Endometrial microvascular endothelial cells (primary cell): Measurements from ENCODE around the gene CLEC14A. TPM values are rescaled to one million over a fixed set of nuclear protein-coding genes. Genes with fewer than 3 reads are reported as not detected.

Source experiments
- in situ Hi-C: cut with HindIII; loops from 2 replicates; pipeline ENCODE4 v1.10.0; 2017; ENCODE audit warnings: low sequenced_read_pairs, low pct_unique_long_range_greater_than_20kb; ENCODE audit errors: inconsistent ontology term
- total RNA-seq: library from RNA; depleted of rRNA; stranded (reverse); fragments of >200 nt; gene quantifications from one replicate; pipeline ENCODE4 v1.2.3, GENCODE V29; 2015; ENCODE audit errors: inconsistent ontology term

Gene CLEC14A
- total RNA-seq, 1 donor from 2014 or later, result 376 TPM

DNA sequence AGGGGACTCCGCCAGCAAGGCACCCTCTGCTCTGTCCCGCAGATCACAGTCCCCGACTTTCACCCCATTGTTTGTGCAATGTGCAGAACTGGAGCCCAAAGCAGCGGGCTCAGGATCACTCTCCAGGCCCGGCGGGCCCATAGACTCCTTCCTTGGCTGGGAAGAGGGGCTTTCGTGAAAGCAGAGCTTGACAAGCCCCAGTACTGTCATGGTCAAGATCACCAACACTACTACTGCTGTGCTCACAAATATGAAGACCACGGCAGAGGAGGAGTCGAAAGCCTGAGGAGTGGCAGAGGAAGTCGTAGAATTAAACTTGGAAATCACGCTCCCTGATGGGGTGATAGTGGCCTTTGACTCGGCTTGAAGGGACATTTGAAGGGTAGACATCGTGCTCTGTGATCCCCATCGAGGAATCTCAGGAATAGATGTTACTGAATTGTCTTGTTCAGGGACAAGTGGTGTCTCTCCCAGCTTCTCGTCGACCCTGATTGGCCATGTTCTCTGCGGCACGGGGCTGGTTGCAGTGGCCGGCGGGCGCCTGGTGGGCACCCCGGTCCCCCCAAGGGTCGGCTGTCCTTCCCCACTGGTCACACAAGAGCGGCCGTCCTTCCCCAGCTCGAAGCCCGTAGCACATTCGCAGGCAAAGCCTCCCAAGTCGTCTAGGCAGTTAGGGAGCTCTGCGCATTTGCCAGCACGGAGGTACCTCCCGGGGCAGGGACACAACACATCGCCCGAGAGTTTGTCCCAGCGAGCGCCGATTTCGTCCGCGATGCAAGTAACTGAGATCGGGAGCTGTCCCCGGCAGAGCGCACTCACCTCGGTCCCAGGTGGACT is 1.1 kb downstream of the CLEC14A start:
- in situ Hi-C loops, result loop anchor here (10.0 to 25.0 kb wide), 4 partner anchors 50 to 758 kb away; no protein-coding TSS in a partner anchor

DNA sequence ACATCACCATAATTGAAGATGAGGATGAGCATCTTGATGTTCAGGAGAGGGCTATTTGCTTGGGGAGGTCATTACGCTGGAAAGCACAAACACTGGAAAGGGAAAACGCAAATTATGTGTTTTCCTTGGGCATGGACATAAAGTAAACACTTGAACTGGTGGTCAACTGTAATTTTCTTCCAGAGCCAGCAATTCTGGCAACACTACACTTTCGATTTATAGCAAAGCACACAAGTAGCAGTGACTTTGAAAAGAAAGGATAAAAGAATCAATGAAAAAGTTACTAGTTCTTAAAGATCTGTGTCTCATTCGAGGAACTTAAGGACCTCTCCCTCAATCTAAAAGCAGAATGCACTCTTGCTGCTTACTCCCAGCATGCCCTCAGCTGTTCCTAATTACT is 2.2 kb downstream of the CLEC14A start:
- in situ Hi-C loops, result loop anchor here (10.0 to 25.0 kb wide), 4 partner anchors 51 to 759 kb away; no protein-coding TSS in a partner anchor

DNA sequence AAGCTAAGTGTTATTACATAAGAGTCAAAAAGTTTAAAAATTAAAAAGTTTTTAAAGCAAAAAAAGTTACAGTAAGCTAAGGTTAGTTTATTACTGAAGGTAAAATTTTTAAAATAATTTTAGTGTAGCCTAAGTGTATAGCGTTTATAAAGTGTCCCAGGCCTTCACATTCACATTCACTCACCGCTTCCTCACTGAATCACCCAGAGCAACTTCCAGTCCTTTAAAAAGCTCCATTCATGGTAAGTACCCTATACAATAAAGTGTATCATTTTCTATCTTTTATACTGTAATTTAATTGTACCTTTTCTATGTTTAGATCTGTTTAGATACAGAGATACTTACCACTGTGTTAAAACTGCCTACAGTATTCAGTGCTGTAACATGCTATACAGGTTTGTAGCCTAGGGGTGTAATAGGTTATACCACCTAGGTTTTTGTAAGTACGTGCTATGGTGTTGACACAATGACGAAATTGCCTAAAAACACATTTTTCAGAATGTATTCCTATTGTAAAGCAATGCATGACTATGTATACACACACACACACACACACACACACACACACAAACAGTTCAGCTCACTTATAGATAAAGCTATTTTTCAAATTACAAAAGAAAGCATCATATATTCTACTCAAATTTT is 3.7 kb downstream of the CLEC14A start:
- in situ Hi-C loops, result loop anchor here (10.0 to 25.0 kb wide), 4 partner anchors 53 to 760 kb away; no protein-coding TSS in a partner anchor

DNA sequence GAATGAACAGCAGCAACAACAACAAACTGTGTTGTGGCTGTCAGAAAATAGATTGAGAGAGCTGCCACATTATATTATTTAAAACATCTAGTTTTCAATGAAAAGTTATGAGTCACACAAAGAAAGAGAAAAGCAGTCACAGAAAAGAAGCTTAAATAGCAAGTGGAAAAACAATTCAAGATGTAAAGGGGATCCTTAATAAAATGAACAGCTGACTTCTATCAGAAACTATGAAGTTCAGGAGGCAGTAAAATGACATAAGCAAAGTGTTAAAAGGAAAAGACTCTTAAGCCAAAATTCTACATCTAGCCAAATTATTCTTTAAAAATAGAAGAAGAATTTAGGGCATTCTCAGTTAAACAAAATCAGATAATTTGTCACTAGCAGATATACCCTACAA is 5.6 kb downstream of the CLEC14A start:
- in situ Hi-C loops, result loop anchor here (10.0 to 25.0 kb wide), 4 partner anchors 54 to 762 kb away; no protein-coding TSS in a partner anchor

DNA sequence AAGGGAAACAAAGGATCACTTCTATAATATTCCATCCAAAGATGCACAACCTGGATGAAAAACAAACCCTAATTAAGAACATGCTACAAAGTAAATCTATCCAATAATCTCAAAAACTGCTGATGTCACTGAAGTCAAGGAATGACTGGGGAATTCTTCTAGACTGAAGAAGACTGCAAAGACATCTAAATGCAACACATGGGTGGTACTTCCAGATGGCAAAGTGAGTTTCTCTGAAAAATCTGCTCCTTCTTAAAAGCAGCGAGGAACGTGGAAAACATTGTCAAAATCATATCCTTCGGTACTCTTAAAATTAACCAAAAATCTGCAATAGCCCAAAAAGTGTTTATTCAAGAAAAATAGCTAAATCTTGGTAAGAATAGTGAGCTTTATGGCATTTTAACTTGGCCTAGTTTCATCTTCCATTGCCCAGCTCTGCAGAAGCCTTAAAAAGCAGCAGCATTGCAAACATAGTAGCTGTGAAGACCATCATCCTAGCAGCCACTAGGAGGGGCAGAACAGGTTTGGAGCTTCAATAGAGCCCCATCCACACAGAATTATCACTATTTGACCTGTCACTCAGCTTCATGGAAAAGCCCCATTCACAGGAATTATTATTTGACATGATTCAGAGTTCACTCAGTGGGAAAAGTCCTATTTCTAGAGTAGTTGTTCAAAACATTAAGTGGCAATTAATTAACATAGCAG is 7.4 kb downstream of the CLEC14A start:
- in situ Hi-C loops, result no loop called here

DNA sequence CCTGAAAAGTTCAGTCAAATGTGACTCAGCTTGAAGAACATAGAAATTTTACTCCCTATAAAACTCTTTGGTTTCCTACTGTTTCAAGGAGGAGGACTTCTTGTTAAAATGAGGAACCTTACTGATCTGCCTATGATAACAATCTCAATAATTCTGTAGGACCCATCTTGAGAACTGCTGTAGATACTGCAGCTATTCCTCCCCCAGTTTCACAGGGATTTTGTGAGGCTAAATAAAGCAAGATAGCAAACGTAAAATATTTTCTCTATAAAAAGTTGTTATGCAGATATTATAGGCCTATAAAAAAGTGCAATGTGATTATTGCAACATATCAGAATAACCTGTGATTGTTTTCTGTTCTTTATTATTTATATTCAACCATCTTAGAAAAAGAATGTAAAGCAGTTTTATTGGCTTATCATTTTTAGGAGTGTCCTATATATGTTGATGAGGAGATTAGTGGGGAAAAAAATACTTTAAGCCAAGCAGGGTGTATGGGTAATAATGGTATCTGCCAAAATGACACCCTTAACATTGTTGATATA is 12.1 kb downstream of the CLEC14A start:
- in situ Hi-C loops, result no loop called here

DNA sequence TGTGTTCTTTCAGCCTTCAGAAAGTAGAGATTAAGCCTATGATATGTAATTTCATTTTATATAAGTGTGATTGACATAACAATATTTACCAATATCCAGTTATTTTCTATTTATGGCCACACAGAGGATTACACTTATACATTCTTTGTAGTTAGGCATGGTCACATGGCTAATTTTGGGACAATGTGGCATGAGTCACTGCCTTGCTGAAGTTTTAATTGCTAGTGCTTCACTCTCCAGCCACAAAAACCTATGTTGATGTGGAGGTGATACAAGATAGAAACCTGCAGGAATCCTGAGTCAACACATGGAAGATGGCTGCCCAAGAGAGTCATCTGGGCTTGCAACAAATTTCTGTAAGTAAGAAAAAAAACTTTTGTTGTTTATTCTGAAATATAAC is 17.0 kb downstream of the CLEC14A start:
- in situ Hi-C loops, result no loop called here

DNA sequence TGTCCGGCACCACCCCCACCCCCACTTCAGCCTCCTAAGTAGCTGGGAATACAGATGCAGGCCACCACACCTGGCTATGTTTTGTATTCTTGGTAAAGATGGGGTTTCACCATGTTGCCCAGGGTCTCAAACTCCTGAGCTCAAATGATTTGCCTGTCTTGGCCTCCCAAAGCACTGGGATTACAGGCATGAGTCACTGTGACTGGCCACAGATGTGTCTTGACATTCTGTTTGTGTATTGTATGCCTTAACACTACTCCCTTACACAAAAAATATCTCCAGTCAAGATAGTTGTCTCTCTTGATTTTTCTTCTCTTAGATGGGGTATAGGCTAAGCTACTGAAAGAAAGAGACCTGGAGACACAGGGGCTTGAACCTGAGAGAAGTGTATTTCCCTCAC is 17.6 kb downstream of the CLEC14A start:
- in situ Hi-C loops, result no loop called here

DNA sequence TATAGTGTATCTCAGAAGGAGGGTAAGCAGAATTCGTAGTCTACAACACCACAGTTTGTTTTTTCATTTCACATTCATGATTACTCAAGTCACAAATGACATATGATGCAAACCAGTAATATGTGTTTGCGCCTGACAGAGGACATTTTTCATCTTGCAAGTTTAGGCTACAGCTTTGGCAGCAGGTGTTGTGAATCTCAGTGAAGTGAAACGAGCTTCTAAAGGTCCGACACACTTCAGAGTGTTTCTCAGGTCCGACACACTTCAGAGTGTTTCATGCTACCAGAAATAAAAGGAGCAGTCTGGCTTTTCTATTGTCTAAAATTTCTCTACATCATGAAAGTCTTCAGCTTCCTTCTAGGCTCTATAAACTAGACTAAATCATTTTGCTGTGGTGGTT is 22.7 kb downstream of the CLEC14A start:
- in situ Hi-C loops, result no loop called here

DNA sequence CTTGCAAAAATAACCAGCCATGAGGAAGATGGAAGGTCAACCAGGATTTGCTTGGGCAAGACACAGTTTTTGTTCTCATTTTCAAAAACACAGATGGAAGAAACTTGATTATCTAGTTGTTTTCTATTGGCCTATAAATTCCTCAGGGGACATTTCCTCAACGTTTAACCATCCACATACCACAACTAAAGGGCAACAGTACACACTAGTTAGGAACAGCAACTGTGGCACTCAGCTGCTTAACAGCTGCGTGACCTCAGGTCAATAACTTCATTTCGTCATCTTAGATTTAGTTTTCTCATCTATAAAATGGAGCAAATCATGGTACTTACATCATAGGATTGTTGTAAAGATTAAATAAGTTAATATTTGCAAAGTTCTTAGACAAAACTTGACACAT is 29.5 kb downstream of the CLEC14A start:
- in situ Hi-C loops, result no loop called here

DNA sequence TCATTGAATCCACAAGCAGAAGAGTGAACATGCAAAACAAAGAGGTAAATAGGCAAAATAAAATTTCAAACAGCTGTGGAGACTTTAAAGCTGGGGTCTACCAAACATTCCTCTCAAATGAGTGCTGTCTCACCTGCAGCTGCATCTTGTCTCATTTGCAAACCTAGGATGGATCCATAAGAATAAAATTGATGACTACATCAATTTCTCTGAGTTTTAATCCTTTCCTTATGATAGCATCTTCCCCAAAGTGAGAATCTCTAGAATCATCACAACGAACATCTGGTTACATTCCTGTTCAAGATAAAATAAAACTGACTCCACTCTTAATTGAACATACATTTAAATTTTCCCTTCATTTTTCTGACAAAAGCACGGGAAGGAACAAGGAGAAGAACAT is 29.9 kb downstream of the CLEC14A start:
- in situ Hi-C loops, result no loop called here

DNA sequence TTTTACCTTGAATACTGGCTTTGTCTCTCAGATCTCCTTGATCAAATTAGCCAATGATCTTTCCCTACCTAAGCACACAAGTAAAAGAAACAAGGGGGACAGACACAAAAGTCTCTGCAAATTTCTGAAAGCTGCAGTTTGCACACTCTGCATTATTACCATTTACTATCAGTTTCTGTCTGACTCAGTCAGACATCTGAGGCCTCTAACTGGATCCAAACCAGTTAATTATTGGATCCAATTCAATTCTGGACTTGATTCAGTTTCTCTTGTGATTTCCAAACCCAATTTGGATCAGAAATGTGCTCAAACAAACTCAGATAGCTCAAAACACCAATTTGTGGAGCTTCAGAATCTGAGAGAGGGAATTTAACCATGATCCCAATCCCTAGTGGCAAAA is 31.6 kb downstream of the CLEC14A start:
- in situ Hi-C loops, result no loop called here

DNA sequence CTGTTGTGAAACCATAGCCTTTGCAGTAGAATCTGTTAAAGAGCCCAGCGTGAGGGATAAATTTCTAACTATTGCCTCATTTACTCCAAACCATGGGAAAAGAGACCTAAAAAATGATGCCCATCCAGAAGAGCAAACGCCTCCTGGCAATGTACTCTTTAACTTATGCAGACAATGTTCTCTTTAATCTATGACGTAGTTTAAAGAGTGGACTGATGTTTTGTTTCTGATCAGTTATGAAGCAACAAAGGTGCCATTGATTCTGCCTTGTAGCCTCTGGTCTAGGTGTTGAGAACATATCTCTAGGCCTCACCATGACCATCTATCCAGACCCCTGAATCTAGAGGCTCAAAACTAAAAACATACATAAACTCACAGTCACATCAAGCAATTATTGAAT is 34.8 kb downstream of the CLEC14A start:
- in situ Hi-C loops, result no loop called here

DNA sequence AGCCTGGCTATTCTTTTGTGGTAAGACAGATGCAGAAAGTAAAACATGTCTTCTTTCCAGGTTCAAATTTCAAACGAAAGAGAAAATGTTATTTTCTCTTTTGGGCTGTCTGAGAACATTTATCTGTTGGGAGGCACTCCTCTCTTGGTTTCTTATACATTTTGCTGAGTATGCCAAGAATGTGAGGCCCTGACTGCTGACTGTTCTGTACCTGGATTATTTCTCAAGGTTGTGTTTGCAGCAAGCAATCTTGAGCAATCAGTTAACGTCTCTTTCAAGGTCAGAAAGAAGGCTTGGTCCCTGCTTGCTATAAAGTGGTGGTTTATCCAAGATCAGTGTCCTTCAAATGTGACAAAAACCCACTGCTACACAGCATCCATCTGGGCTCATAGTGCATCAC is 38.3 kb downstream of the CLEC14A start:
- in situ Hi-C loops, result no loop called here

DNA sequence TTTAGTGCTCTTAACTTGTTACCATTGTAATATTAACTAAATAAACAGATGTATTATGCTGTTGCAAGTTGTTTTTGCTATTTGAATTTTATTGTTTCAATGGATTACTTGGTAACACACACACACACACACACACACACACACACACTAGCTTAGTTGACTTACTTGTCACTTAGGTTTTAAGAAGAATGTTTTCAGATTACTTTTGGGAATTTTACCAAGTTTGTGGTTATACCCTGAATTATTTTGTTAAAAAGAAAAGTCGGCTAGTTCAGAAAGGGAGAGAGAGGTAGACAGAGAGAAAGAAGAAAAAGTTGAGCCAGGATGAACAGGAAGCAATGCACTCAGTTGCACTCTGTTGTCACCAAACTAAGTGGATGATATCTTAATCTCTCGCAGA is 42.9 kb downstream of the CLEC14A start:
- in situ Hi-C loops, result no loop called here

DNA sequence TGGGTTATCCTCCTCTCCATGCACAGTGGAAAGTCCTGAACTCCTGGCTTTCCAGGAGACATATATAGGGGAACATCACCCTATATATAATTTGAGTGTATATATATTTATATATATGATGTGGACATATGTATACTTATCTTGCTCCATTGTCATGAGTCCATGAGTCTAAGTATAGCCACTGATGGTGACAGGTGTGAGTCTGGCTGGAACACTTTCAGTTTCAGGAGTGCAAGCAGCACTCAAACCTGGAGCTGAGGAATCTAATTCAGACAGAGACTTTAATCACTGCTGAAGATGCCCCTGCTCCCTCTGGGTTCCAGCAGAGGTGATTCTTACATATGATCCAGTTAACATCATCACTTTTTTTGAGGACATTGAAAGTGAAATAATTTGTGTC is 43.8 kb downstream of the CLEC14A start:
- in situ Hi-C loops, result no loop called here

DNA sequence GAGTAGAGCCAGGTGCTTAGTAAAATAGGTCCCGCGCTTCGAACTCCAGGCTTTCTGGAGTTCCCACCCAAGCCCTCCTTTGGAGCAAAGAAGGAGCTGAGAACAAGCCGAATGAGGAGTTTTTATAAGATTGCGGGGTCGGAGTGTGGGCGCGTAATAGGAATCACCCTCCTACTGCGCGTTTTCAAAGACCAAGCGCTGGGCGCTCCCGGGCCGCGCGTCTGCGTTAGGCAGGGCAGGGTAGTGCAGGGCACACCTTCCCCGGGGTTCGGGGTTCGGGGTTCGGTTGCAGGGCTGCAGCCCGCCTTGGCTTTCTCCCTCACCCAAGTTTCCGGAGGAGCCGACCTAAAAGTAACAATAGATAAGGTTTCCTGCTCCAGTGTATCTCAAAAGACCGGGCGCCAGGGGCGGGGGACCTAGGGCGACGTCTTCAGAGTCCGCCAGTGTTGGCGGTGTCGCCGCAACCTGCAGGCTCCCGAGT is 44.6 kb downstream of the CLEC14A start:
- in situ Hi-C loops, result no loop called here

DNA sequence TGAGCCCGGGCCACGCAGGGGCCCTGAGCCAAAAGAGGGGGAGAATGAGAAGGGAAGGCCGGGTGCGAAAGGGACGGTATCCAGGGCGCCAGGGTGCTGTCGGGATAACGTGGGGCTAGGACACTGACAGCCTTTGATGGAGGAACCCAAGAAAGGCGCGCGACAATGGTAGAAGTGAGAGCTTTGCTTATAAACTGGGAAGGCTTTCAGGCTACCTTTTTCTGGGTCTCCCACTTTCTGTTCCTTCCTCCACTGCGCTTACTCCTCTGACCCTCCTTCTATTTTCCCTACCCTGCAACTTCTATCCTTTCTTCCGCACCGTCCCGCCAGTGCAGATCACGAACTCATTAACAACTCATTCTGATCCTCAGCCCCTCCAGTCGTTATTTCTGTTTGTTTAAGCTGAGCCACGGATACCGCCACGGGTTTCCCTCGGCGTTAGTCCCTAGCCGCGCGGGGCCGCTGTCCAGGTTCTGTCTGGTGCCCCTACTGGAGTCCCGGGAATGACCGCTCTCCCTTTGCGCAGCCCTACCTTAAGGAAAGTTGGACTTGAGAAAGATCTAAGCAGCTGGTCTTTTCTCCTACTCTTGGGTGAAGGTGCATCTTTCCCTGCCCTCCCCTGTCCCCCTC is 45.2 kb downstream of the CLEC14A start:
- in situ Hi-C loops, result no loop called here
